Peyer's patch (tissue), 4 donors: ENCODE measurements around the gene PRELID3B. TPM values are rescaled to one million over a fixed set of nuclear protein-coding genes. Genes with fewer than 3 reads are reported as not detected.

Experiments
- DNase-seq, 3 donors: peaks; one replicate each; pipeline ENCODE4 v3.0.0-alpha.2; 2017 to 2019
- H3K27ac ChIP-seq, 4 donors: fragments of 200-600 bp; sonication (generic); one replicate each; pipeline ENCODE4 v1.5.1; 2016 to 2019
- H3K27me3 ChIP-seq, 2 donors: fragments of 200-600 bp; sonication (generic); one replicate each; pipeline ENCODE4 v1.5.1; 2019
- H3K36me3 ChIP-seq, 3 donors: fragments of 200-600 bp; sonication (generic); one replicate each; pipeline ENCODE4 v1.5.1; 2016 to 2019
- H3K4me1 ChIP-seq, 4 donors: fragments of 200-600 bp; sonication (generic); one replicate each; pipeline ENCODE4 v1.5.1; 2016 to 2019
- H3K4me3 ChIP-seq, 4 donors: fragments of 200-600 bp; sonication (generic); 1 replicate in 3 of 4; 2 replicates in 1 of 4; pipeline ENCODE4 v1.5.1; 2016 to 2019; ENCODE audit warnings: mild to moderate bottlenecking in 1 of 4
- H3K9me3 ChIP-seq, 4 donors: fragments of 200-600 bp; sonication (generic); one replicate each; pipeline ENCODE4 v1.5.1; 2016 to 2019; ENCODE audit warnings: mild to moderate bottlenecking in 1 of 4
- POLR2A ChIP-seq, 2 donors: fragments of 450-650 bp; IDR thresholded peaks; one replicate each; pipeline ENCODE4 v1.5.1; 2017; ENCODE audit warnings: antibody characterized with exemption in 2 of 2, mild to moderate bottlenecking in 2 of 2, moderate library complexity in 2 of 2
- total RNA-seq, 4 donors: library from RNA; depleted of rRNA; stranded (reverse); fragments of >200 nt; gene quantifications; one replicate each; pipeline ENCODE4 v1.1.0, GENCODE V29; 2016
- TF ChIP-seq, protein P1 (sequence below), 6 experiments: fragments of 450-650 bp in 4 of 6; fragments of 200-600 bp in 2 of 6; sonication (generic) in 1 of 6; IDR thresholded peaks; one replicate each; pipeline ENCODE4 v1.5.1; 2017 to 2019; ENCODE audit warnings: antibody characterized with exemption in 6 of 6, mild to moderate bottlenecking in 3 of 6, moderate library complexity in 1 of 6

The PRELID3B gene
- total RNA-seq, 4 donors from 2014 or later = 44.6 to 148 (median 86.5) TPM

GRCh38 chr20:58994390-58995159 lies 48.0 kb downstream of the PRELID3B start:
- DNase-seq = peak in 1 of 3 donors; percentile 30
- peaks cover 0 to 95% (median 0%) of the 10 kb centered on the region in 3 donors for H3K36me3 ChIP-seq
- no peak overlapping the region for H3K4me3 ChIP-seq
- no peaks in the 10 kb centered on the region for H3K4me1 ChIP-seq
- no peaks in the 10 kb centered on the region for H3K9me3 ChIP-seq
- peak overlapping the region in 1 of 4 donors; percentile 32 for H3K27ac ChIP-seq
- no peaks in the 10 kb centered on the region for H3K27me3 ChIP-seq
- TF ChIP-seq, protein P1, sequence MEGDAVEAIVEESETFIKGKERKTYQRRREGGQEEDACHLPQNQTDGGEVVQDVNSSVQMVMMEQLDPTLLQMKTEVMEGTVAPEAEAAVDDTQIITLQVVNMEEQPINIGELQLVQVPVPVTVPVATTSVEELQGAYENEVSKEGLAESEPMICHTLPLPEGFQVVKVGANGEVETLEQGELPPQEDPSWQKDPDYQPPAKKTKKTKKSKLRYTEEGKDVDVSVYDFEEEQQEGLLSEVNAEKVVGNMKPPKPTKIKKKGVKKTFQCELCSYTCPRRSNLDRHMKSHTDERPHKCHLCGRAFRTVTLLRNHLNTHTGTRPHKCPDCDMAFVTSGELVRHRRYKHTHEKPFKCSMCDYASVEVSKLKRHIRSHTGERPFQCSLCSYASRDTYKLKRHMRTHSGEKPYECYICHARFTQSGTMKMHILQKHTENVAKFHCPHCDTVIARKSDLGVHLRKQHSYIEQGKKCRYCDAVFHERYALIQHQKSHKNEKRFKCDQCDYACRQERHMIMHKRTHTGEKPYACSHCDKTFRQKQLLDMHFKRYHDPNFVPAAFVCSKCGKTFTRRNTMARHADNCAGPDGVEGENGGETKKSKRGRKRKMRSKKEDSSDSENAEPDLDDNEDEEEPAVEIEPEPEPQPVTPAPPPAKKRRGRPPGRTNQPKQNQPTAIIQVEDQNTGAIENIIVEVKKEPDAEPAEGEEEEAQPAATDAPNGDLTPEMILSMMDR (IDR thresholded peaks at IDR 0.05) = no peak
- TF ChIP-seq POLR2A (IDR thresholded peaks at IDR 0.05) = no peak

DNA sequence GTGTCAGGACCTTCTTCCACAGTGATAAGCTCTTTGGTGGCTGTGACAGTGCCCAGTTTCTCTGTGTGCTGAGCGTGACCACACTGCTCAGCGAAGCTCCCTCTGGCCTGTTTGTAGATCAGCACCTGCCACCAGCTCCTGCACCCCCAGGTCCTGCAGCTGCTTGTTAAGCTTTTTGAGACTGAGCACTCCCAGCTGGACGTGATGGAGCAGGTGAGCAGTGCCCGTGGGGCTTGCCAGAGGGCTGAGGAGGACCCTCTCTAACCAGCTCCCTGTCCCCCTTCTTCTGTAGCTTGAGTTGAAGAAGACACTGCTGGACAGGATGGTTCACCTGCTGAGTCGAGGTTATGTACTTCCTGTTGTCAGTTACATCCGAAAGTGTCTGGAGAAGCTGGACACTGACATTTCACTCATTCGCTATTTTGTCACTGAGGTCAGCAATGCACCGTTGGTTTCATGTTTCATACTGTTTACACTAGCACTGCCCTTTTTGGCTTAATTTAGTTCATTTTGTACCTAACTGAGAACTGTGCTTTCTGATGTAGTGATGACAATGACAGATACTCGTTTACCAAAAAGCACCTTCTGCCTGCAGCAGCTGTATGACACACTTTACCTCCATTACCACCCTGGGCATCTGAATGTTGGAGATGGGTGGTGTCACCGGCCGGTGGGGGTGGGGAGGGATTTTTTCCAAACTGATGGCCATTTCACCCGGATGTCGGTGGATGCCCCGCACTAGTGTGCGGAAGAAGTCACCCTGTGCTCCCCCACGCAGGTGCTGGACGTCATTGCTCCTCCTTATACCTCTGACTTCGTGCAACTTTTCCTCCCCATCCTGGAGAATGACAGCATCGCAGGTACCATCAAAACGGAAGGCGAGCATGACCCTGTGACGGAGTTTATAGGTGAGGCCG lies 49.0 kb downstream of the PRELID3B start:
- DNase-seq = peak in 1 of 3 donors; percentile 47

GRCh38 chr20:58992911-58993310 lies 49.7 kb downstream of the PRELID3B start:
- no peak for TF ChIP-seq POLR2A (IDR thresholded peaks at IDR 0.05)
- TF ChIP-seq, protein P1 (IDR thresholded peaks at IDR 0.05) = no peak
- Histone ChIP-seq H3K27me3 (no peaks in the 10 kb centered on the region), H3K9me3 (no peaks in the 10 kb centered on the region), H3K27ac (peak overlapping the region in 2 of 4 donors; percentile 32 to 35), H3K36me3 (peaks cover 0 to 96% (median 0%) of the 10 kb centered on the region in 3 donors), H3K4me1 (no peaks in the 10 kb centered on the region), H3K4me3 (no peak overlapping the region)
- DNase-seq = peak in 1 of 3 donors; percentile 25

More for the DNA sequence above, 49.0 kb downstream of the PRELID3B start:
- Histone ChIP-seq H3K9me3 (no peaks in the 10 kb centered on the region), H3K27ac (peak overlapping the region in 2 of 4 donors; percentile 32 to 35), H3K4me1 (no peaks in the 10 kb centered on the region), H3K4me3 (no peak overlapping the region), H3K27me3 (no peaks in the 10 kb centered on the region), H3K36me3 (peaks cover 0 to 95% (median 0%) of the 10 kb centered on the region in 3 donors)
- TF ChIP-seq, protein P1 (IDR thresholded peaks at IDR 0.05) = no peak
- TF ChIP-seq POLR2A (IDR thresholded peaks at IDR 0.05) = no peak

GRCh38 chr20:58991715-58992114 lies 50.9 kb downstream of the PRELID3B start:
- peak in 1 of 3 donors; percentile 26 for DNase-seq
- TF ChIP-seq, protein P1 (IDR thresholded peaks at IDR 0.05) = no peak
- TF ChIP-seq POLR2A (IDR thresholded peaks at IDR 0.05) = no peak
- no peaks in the 10 kb centered on the region for H3K4me1 ChIP-seq
- H3K36me3 ChIP-seq = peaks cover 0 to 96% (median 0%) of the 10 kb centered on the region in 3 donors
- no peak overlapping the region for H3K27ac ChIP-seq
- H3K27me3 ChIP-seq = no peaks in the 10 kb centered on the region
- H3K9me3 ChIP-seq = no peaks in the 10 kb centered on the region
- H3K4me3 ChIP-seq = no peak overlapping the region

DNA sequence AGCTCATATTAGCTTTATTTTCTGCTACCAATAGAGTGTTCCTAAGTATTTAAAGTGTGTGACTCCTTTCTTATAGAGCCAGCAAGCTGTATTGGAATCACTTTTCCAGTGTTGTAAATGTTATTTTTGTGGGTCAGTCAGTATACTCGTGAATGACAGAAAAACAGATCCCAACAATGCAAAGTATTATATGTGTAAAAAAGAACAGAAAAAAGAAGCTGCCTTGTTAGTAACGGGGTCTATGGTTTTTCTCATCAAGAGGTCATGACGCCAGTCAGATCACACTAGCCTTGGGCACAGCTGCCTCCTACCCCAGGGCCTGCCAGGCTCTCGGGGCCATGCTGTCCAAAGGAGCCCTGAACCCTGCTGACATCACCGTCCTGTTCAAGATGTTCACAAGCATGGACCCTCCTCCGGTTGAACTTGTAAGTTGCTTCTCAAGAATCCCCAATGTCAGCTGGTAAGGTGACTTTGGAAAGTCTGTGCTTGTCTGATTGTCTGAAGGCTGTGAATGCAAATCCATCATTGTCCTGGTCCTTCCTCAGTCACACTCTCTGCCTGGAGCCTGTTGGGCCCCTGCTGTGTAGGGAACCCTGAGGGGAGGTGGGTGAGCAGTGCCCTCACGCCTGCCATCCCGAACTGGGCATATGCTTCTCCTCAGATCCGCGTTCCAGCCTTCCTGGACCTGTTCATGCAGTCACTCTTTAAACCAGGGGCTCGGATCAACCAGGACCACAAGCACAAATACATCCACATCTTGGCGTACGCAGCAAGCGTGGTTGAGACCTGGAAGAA lies 51.7 kb downstream of the PRELID3B start:
- Histone ChIP-seq H3K36me3 (peaks cover 0 to 94% (median 0%) of the 10 kb centered on the region in 3 donors), H3K27me3 (no peaks in the 10 kb centered on the region), H3K4me1 (no peaks in the 10 kb centered on the region), H3K27ac (no peak overlapping the region), H3K4me3 (no peak overlapping the region), H3K9me3 (no peaks in the 10 kb centered on the region)
- peak in 1 of 3 donors; percentile 43 for DNase-seq
- TF ChIP-seq, protein P1 (IDR thresholded peaks at IDR 0.05) = no peak
- no peak for TF ChIP-seq POLR2A (IDR thresholded peaks at IDR 0.05)
